IMR-90 (cell line): Measurements from ENCODE around the gene MACO1. TPM values are rescaled to one million over a fixed set of nuclear protein-coding genes. Genes with fewer than 3 reads are reported as not detected.

Experiments
- ATAC-seq: fragments of 200-7000 bp; cut with Tn5 transposase; 2 replicates; pipeline ENCODE4 v1.9.1; 2020; ENCODE audit warnings: low read depth, mild to moderate bottlenecking, moderate library complexity
- BruUV-seq: library from RNA; stranded (reverse); fragments of 400-500 nt; replicated peaks from 2 replicates; lab custom pipeline; 2021; lab: Mats Ljungman, UMichigan
- CTCF ChIA-PET: fragments of 300-600 bp; formaldehyde crosslinking; extraction: SDS; loops from one replicate; lab custom pipeline; 2021; ENCODE audit warnings: antibody characterized with exemption; lab: Yijun Ruan, JAX
- POLR2A ChIA-PET: fragments of 300-600 bp; sonication (Branson Sonifier 250); formaldehyde crosslinking; loops from one replicate; lab custom pipeline; 2022; ENCODE audit warnings: antibody characterized with exemption; ENCODE audit not compliant: unreplicated experiment; lab: Charles Lee
- DNase-seq: peaks from one replicate; pipeline ENCODE4 v3.0.0; 2013
- H2AFZ ChIP-seq: replicated peaks from 2 replicates; pipeline ENCODE3; 2013; ENCODE audit warnings: low read length, mild to moderate bottlenecking; ENCODE audit not compliant: poor library complexity
- H2AK5ac ChIP-seq: 2 replicates; pipeline ENCODE4 v1.6.1; 2013; ENCODE audit warnings: low read depth, low read length, inconsistent platforms
- H2AK9ac ChIP-seq: replicated peaks from 2 replicates; pipeline ENCODE3; 2013; ENCODE audit warnings: mild to moderate bottlenecking, low read depth, low read length, moderate library complexity; ENCODE audit not compliant: poor library complexity
- H2BK120ac ChIP-seq: 2 replicates; pipeline ENCODE4 v1.6.1; 2013; ENCODE audit warnings: low read depth, low read length, inconsistent platforms
- H2BK15ac ChIP-seq: 3 replicates; pipeline ENCODE4 v1.6.1; 2013; ENCODE audit warnings: low read depth, low read length, inconsistent platforms
- H2BK20ac ChIP-seq: 2 replicates; pipeline ENCODE4 v1.6.1; 2013; ENCODE audit warnings: low read depth, mild to moderate bottlenecking, inconsistent platforms, low read length, moderate library complexity
- H2BK5ac ChIP-seq: 2 replicates; pipeline ENCODE4 v1.6.1; 2013; ENCODE audit warnings: mild to moderate bottlenecking, low read depth, low read length, inconsistent platforms; ENCODE audit not compliant: poor library complexity, severe bottlenecking
- H3K14ac ChIP-seq: replicated peaks from 2 replicates; pipeline ENCODE4 v1.6.1; 2013; ENCODE audit warnings: low read depth, low read length, inconsistent platforms
- H3K18ac ChIP-seq: 2 replicates; pipeline ENCODE4 v1.6.1; 2013; ENCODE audit warnings: low read depth, low read length, control low read depth
- H3K23ac ChIP-seq: 2 replicates; pipeline ENCODE4 v1.6.1; 2013; ENCODE audit warnings: low read depth, low read length, inconsistent platforms
- H3K27ac ChIP-seq: 2 replicates; pipeline ENCODE4 v1.5.1; 2013; ENCODE audit warnings: mild to moderate bottlenecking, control low read depth, low read length; ENCODE audit not compliant: insufficient read depth
- H3K27me3 ChIP-seq: 2 replicates; pipeline ENCODE4 v1.6.1; 2013; ENCODE audit warnings: low read length; ENCODE audit not compliant: control insufficient read depth, insufficient read depth
- H3K36me3 ChIP-seq: 2 replicates; pipeline ENCODE4 v1.6.1; 2013; ENCODE audit warnings: low read length, mixed read lengths; ENCODE audit not compliant: control insufficient read depth, insufficient read depth
- H3K4ac ChIP-seq: 2 replicates; pipeline ENCODE4 v1.6.1; 2013; ENCODE audit warnings: low read depth, low read length, inconsistent platforms
- H3K4me1 ChIP-seq: 2 replicates; pipeline ENCODE4 v1.6.1; 2013; ENCODE audit warnings: low read length, mixed read lengths; ENCODE audit not compliant: control insufficient read depth, insufficient read depth
- H3K4me2 ChIP-seq: 2 replicates; pipeline ENCODE4 v1.6.1; 2013; ENCODE audit warnings: low read depth, mild to moderate bottlenecking, control low read depth, low read length, moderate library complexity
- H3K4me3 ChIP-seq: 2 replicates; pipeline ENCODE4 v1.5.1; 2013; ENCODE audit warnings: low read depth, mild to moderate bottlenecking, control low read depth, low read length, moderate library complexity; ENCODE audit not compliant: insufficient read depth
- H3K56ac ChIP-seq: 2 replicates; pipeline ENCODE4 v1.6.1; 2013; ENCODE audit warnings: low read length, inconsistent platforms; ENCODE audit not compliant: insufficient read depth; ENCODE audit errors: extremely low read depth
- H3K79me1 ChIP-seq, 2 experiments: 2 replicates each; pipeline ENCODE4 v1.6.1; 2013; ENCODE audit warnings: low read length in 2 of 2, inconsistent platforms in 1 of 2, low read depth in 1 of 2
- H3K9ac ChIP-seq: 2 replicates; pipeline ENCODE4 v1.6.1; 2013; ENCODE audit warnings: low read depth, low read length, control low read depth
- H3K9me1 ChIP-seq: 2 replicates; pipeline ENCODE4 v1.6.1; 2013; ENCODE audit warnings: low read length, inconsistent platforms; ENCODE audit not compliant: insufficient read depth
- H3K9me3 ChIP-seq: 2 replicates; pipeline ENCODE4 v1.6.1; 2013; ENCODE audit warnings: low read length; ENCODE audit not compliant: control insufficient read depth, insufficient read depth
- H4K20me1 ChIP-seq: 2 replicates; pipeline ENCODE4 v1.6.1; 2013; ENCODE audit warnings: low read length, inconsistent platforms; ENCODE audit not compliant: insufficient read depth
- H4K5ac ChIP-seq: 2 replicates; pipeline ENCODE4 v1.6.1; 2013; ENCODE audit warnings: mild to moderate bottlenecking, low read depth, low read length, control low read depth
- H4K8ac ChIP-seq, 2 experiments: 2 replicates each; pipeline ENCODE4 v1.6.1; 2013; ENCODE audit warnings: low read depth in 2 of 2, low read length in 2 of 2, control low read depth in 1 of 2, inconsistent platforms in 1 of 2
- H4K91ac ChIP-seq: 2 replicates; pipeline ENCODE4 v1.6.1; 2013; ENCODE audit warnings: low read depth, low read length, inconsistent platforms; ENCODE audit not compliant: insufficient read depth
- MXI1 ChIP-seq: IDR thresholded peaks from 2 replicates; pipeline ENCODE4 v1.6.1; 2012; ENCODE audit warnings: low read depth, mild to moderate bottlenecking, low read length, moderate library complexity, borderline replicate concordance
- RCOR1 ChIP-seq: IDR thresholded peaks from 2 replicates; pipeline ENCODE4 v1.6.1; 2012; ENCODE audit warnings: mild to moderate bottlenecking, low read length, improper control_type of control experiment; ENCODE audit not compliant: insufficient replicate concordance
- WGBS, 2 experiments: methylation state at CpG; one replicate each; pipeline versions ENCODE4 v1.1.5 to v1.1.7; 2013; ENCODE audit warnings: missing lambda C conversion rate in 2 of 2; ENCODE audit not compliant: insufficient read length in 1 of 2; ENCODE audit errors: extremely low coverage in 2 of 2; 5-methylcytosine and 5-hydroxymethylcytosine counted together
- dilution Hi-C: fragments of 300-500 bp; cut with HindIII; formaldehyde crosslinking; loops from one replicate; pipeline ENCODE4 v1.14.3; 2018; ENCODE audit warnings: low sequenced_read_pairs; ENCODE audit not compliant: unreplicated experiment
- in situ Hi-C: fragments of 300-500 bp; cut with MboI; formaldehyde crosslinking; loops from 3 replicates; pipeline ENCODE4 v1.14.3; 2019; ENCODE audit warnings: low sequenced_read_pairs, inconsistent platforms, mixed read lengths
- intact Hi-C: fragments of 100-400 bp; cut with micrococcal nuclease; formaldehyde crosslinking; loops from 2 replicates; pipeline ENCODE4 v1.10.0; 2022
- polyA plus RNA-seq, 3 experiments: library from polyadenylated mRNA; depleted of rRNA; stranded (reverse); fragments of >200 nt; gene quantifications; 2 replicates each; pipeline ENCODE4 v1.2.3, GENCODE V29; 2012; ENCODE audit warnings: low replicate concordance in 1 of 3
- total RNA-seq: library from RNA; depleted of rRNA; stranded (reverse); fragments of >200 nt; gene quantifications from 2 replicates; pipeline ENCODE4 v1.2.3, GENCODE V29; 2012
- TF ChIP-seq, protein P1 (sequence below): fragments of 150-350 bp; IDR thresholded peaks from 2 replicates; pipeline ENCODE4 v1.6.1; 2016; ENCODE audit warnings: low read depth, mild to moderate bottlenecking, low read length, moderate library complexity, borderline replicate concordance

The MACO1 gene
- total and polyA plus RNA-seq, 2 of the 4 experiments (the other 2 are of a cell fraction), result 6.8 to 12.7 TPM

DNA sequence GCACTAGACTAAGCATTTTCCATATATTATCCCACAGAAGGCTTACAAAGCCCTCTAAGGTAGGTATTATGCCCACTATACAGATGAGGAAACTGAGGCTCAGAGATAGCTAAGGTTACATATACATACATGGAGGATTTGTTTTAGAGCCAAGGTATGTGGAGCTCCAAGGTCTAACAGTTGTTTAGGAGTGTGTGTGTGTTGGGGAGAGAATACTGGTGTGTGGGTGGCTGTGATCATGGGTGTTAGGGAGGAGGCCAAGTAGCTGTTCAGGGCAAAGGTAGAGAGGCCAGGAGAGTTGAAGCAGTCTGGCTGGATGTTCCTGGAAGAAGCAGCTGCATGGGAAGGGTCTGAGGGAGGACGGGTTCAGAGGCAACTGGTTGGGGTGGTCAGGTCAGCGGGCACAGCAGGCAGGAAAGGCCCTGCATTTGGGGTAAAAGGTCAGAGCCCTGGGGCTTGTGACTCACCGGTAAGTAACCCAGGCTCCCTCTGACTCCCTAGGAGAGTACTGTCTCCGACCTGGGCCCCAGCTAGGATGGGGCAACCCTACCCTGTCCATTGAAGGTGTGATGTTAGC lies 107.6 kb downstream of the MACO1 start:
- no peak overlapping the region for H2AFZ ChIP-seq
- H3K4ac ChIP-seq, result no peak overlapping the region
- in situ Hi-C loops (no loop called here), intact Hi-C loops (no loop called here), dilution Hi-C loops (no loop called here)
- H3K23ac ChIP-seq, result no peak overlapping the region; the same call in 1 of the 2 replicates
- 0 out of 2 replicates have a peak, but pooled peaks cover 2% of the 10 kb centered on the region for H3K9me1 ChIP-seq
- no peak overlapping the region for H3K27ac ChIP-seq
- ChIA-PET POLR2A (no interaction called here), CTCF (no interaction called here)
- no peak overlapping the region for H4K5ac ChIP-seq
- H3K56ac ChIP-seq, result no peak overlapping the region
- H3K36me3 ChIP-seq, result no peaks in the 10 kb centered on the region
- no peaks in the 10 kb centered on the region; the same call in 1 of the 2 replicates for H4K20me1 ChIP-seq
- H3K18ac ChIP-seq, result no peak overlapping the region
- no peak overlapping the region for H4K8ac ChIP-seq
- H4K91ac ChIP-seq, result no peak overlapping the region
- H2BK120ac ChIP-seq, result no peak overlapping the region
- no peak overlapping the region for H2AK9ac ChIP-seq
- H2BK5ac ChIP-seq, result no peak overlapping the region
- no peaks in the 10 kb centered on the region for H3K9me3 ChIP-seq
- DNase-seq (no peak), ATAC-seq (no peak)
- no peak overlapping the region for H2AK5ac ChIP-seq
- peaks cover 19% of the 10 kb centered on the region for H3K27me3 ChIP-seq
- H3K4me1 ChIP-seq, result peaks cover 1% of the 10 kb centered on the region; the same call in 1 of the 2 replicates
- H3K9ac ChIP-seq, result no peak overlapping the region
- no peak overlapping the region; the same call in 1 of the 2 replicates for H3K14ac ChIP-seq
- TF ChIP-seq, protein P1, sequence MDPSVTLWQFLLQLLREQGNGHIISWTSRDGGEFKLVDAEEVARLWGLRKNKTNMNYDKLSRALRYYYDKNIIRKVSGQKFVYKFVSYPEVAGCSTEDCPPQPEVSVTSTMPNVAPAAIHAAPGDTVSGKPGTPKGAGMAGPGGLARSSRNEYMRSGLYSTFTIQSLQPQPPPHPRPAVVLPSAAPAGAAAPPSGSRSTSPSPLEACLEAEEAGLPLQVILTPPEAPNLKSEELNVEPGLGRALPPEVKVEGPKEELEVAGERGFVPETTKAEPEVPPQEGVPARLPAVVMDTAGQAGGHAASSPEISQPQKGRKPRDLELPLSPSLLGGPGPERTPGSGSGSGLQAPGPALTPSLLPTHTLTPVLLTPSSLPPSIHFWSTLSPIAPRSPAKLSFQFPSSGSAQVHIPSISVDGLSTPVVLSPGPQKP, result no peak
- TF ChIP-seq RCOR1 (no peak), MXI1 (no peak)
- H2BK20ac ChIP-seq, result no peak overlapping the region
- H3K4me3 ChIP-seq, result no peak overlapping the region
- H3K4me2 ChIP-seq, result no peak overlapping the region
- H3K79me1 ChIP-seq, result no peaks in the 10 kb centered on the region
- no peak overlapping the region for H2BK15ac ChIP-seq
- BruUV-seq, result no TSS peak
- no CpG with 5 or more reads among the region's 4 CpGs for WGBS, 2 experiments
